GM19043 (cell line): ENCODE measurements around the gene PLPP2.

Experiments
- ATAC-seq: cut with Tn5 transposase; IDR thresholded peaks from one replicate; pipeline ENCODE4 v1.9.1; 2021; ENCODE audit warnings: low read depth; ENCODE audit not compliant: unreplicated experiment

Gene PLPP2

DNA sequence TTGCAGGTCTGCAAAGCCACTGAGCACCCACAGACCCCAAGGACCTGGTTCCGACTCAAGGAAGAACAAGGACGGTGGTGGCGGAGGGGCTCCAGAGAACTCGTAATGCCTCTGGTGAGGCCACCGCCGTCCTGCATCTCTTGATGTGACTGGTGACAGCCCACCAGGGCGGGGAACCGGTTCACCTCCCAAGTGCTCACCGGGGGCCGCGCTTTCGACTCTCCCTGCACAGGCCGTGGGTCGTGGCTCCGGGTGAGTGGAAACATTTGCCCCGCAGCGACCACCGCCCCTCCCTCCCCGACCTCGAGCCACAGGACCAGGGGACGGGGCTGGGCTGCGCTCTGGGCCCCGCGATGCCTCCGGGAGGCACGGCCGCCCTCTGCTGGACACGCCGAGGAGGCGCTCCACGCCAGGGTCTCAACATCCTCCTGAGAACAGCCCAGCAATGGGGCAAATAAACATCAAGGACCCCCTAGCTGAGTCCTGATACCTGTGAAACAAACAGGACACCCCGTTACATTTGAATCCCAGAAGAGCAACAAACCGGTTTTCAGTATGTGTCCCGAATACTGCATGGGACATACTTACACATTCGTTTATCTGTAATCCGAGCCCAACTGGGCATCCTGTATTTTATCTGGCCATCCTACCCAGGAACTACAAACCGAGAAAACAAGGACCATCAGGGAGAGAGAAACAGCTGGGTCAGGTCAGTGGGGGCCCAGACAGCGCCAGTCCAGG lies 3.9 kb upstream of the PLPP2 start:
- no peak for ATAC-seq

GRCh38 chr19:294341-294945 lies 3.2 kb upstream of the PLPP2 start:
- no peak for ATAC-seq

DNA sequence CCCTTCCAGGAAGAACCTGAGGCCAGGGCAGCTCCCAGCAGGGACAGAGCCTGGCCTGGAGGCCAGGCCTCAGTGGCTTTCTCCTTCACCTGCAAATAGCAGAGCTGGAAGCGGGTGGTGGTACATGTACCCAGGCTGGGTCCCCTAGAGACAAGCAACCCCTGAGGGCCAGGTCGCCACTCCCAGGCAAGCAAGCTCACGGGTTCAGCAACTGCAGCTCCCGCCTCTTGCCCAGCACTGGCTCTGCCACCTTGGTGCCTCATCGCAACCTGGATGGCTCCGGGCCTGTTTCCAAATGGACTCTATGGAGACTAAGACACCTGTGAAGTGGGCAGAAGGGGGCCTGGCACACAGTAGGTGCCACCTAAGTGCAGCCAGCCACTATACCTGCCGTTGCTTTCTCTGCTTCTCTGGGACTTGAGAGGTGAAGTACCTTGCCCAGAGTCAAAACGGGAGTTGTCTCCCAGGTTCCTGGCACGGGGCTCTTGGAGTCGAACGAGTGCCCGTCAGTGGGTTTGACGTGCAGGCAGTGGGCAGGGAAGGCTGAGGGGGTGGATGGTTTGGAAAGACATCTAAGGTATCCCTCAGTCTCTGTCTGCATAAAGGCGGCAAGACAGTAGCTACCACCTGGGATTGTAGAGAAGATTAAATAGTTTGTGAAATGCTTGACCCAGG lies 2.4 kb upstream of the PLPP2 start:
- ATAC-seq, result no peak

DNA sequence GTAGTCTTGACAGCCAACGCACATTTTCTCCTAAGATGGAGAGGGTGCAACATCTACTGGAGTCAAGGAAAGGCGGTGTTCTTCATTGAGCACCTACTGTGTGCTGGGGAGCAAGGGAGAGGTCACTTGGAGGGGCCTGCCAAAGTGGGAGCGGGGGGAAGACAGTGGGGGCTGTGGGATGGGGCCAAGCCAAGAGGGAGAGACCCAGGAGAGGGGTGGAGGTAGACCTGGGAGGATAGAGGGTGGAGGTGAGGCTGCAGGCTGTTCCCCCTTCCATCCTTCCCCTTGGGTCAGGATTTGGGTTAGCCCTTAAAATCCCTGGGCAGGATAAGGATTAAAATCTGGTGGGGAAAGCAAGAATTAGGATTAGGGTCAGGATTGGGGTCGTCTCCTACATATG lies 1.7 kb upstream of the PLPP2 start:
- no peak for ATAC-seq

GRCh38 chr19:292281-292884 lies 1.2 kb upstream of the PLPP2 start:
- no peak for ATAC-seq

DNA sequence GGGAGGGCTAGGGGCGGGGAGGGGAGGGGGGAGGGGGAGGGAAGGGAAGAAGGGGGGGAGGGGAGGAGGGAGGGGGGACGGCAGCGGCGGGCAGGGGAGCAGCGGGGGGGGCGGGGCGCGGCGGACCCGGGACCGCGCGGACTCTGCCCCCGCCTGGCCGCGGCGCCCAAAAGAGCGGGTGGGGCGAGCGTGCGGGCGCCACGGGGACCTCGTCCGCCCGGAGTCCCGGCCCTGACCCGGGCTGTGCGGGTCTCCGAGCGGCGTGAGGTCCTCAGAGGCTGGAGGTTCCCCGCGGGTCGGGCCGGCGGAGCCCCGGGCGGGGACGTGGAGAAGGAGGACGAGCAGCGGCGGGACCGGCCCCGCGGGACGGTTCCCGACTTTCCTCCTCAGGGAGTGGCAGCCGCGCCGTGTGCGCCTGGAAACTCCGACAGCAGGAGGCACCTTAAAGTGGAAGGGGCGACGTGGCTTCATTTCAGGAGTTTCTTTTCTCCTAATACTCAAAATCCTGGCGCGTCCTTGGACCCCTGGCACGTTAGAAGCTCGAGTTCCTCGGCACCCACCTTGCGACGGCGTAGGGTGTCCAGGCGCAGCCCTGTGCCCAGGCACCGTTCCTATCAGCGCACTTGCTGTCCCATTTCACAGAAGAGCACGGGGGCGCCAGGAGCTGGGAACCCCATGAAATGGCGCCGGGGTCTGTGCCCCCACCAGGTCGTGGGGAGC lies 518 bp upstream of the PLPP2 start:
- ATAC-seq, result no peak

DNA sequence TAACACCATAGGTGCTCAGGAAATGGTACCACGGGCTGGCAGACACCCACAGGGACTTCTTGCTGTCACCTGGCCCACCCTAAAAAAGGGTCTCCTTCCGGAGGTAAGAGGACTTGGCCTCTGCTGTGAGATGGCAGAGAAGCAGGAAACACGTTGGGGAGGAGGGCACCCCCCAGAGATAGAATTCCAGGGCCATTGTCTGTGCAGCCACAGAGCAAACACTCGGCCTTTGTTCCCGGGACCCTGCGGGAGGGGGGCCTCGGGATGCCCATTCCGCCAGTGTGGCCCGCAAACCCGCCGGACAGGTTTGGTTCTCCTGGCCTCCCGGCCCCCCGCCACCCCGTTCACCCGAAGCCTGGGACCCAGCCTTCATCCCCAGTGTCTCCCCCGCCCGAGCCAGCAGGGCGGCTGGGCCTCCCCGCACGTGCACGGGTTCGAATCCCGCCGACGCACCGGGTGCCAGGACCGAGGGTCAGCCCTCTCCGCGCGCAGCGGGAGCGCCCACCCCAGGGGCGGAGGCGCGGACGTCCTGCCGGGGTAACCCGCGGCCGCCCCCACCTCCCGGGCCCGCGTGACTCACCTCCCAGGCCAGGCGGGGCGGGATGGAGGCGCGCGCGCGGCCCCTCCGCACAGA lies 714 bp downstream of the PLPP2 start:
- ATAC-seq, result no peak

DNA sequence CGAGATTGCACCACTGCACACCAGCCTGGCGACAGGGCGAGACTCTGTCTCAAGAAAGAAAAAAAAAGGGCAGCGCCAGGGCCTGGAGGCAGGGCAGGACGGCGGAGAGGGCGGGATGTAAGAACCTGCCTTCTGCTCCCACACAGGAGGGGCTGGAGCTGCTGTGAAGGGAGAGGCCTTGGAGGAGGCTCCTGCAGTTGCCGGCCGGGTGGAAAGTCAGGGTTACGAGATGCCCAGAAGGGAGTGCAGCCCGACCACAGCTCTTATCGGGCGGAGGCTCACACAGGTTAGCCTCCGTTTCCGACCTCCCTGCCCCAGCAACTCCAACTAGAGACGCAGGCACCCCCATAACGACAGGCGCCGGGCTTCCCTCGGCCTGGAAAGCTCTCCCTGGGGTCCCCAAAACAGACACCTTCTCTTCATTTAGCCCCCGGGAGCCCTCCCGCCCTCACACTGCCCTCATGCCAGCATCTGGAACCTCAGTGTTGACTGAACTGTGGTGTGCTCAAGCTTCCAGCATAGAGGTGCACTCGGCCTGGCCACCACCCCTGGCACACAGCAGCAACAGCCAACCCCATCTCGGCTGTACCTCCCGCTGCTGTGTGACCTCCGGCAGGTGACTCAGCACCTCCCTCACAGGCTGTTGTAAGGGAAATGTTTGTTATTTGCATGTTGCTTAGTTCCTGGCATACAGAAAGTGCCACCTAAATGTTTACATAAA lies 1.4 kb downstream of the PLPP2 start:
- ATAC-seq, result no peak

DNA sequence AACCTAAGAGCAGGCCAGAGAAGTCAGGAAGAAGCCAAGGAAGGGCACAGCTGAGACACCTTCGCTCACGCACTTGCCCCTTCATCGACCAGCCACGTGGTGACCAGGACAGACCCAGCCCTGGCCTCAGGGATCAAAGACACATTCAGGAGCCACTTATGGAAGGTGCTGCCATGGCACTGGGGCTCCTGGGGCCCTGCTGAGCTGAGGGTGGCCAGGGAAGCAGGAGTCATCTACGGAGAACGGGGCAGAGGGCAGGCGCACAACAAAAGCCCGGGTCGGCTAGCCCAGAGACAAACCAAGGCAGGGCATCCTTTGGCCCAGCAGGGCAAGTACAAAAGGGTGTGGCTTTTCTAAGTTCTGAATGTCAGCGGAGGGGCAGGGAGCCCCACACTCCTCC lies 2.3 kb downstream of the PLPP2 start:
- no peak for ATAC-seq

GRCh38 chr19:287381-287871 lies 3.8 kb downstream of the PLPP2 start:
- no peak for ATAC-seq

GRCh38 chr19:283395-283794 lies 7.8 kb downstream of the PLPP2 start:
- ATAC-seq, result no peak

DNA sequence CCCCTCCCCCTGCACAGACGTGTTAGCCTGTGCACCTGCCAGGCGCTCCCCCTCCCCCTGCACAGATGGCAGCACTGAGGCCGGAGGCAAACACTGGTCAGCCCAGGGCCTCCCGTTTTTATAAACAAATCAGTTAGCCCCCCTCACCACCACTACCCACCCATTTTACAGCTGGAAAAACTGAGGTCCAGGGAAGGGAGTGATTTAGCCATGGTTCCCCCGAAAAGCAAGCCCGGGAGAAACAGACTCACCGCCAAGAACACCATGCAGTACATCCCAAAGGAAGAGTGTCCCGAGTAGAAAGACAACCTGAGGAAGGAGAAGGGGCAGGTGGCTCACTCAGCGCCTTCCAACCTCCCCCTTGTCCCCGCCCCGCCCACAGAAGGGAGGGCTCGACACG lies 8.7 kb downstream of the PLPP2 start:
- ATAC-seq, result no peak

GRCh38 chr19:281992-282391 lies 9.2 kb downstream of the PLPP2 start:
- no peak for ATAC-seq

GRCh38 chr19:281156-281853 lies 9.9 kb downstream of the PLPP2 start:
- no peak for ATAC-seq

GRCh38 chr19:280541-281009 lies 10.6 kb downstream of the PLPP2 start:
- no peak for ATAC-seq

- ATAC-seq, result no peak
Measured at GRCh38 chr19:279656-280055, 11.5 kb downstream of the PLPP2 start.

DNA sequence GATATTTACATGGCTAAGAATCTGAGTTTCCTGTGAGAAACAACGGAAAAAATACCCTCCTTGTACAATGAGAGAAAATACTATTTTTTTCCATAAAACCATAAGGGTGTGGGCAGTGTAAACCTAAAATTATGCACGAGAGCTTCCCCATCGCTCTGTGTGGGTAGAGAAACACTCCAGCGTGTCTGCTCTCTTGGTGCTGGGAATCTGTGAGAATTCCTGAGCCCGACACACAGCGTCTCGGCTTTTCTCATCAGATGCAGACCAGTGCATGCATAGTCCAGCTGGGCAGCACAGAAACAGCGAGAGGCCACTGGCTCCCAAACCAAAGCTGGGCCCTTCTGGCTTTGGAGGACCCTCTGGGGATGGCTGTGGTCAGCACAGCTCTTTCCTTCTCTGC lies 12.0 kb downstream of the PLPP2 start:
- ATAC-seq, result no peak

DNA sequence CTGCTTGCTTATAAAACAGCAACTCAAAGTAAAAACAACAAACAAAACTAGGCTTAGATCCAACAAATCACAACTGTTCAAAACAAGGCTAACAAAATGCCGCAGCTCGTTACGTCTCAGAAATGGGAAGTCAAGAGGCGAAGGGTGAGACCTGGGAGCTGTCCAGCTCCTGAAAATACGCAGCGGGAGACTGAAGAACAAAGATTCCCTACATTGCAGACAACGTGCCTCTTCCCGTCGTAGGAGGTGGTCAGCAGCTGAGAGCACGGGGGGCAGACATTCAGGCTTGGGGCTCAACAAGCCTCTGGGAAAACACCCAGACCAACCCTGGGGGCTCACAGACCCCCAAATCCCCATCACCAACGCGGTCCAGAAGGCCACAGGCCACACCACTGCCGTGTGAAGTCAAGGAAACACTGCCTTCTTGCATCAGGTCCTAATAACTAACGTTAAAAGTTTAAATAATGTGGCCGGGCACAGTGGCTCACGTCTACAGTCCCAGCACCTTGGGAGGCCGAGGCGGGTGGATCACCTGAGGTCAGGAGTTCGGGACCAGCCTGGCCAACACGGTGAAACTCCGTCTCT lies 13.5 kb downstream of the PLPP2 start:
- ATAC-seq, result no peak

- no peak for ATAC-seq
Measured at GRCh38 chr19:277131-277530, 14.1 kb downstream of the PLPP2 start.
